H1 (cell line): ENCODE measurements around the gene NSF. TPM values are rescaled to one million over a fixed set of nuclear protein-coding genes. Genes with fewer than 3 reads are reported as not detected.

Experiments
- PHF8 ChIP-seq: fragments of 200-600 bp; sonication (generic); conservative IDR thresholded peaks from 2 replicates; pipeline ENCODE4 v1.7.1; 2012; ENCODE audit warnings: low read depth, mild to moderate bottlenecking, inconsistent platforms, low read length, moderate library complexity
- RAD21 ChIP-seq, 2 experiments: IDR thresholded peaks in 1 of 2; conservative IDR thresholded peaks in 1 of 2; 2 replicates each; pipeline ENCODE4 v1.6.1; 2011; ENCODE audit warnings: low read depth in 2 of 2, low read length in 2 of 2, improper control_type of control experiment in 1 of 2, inconsistent platforms in 1 of 2, mild to moderate bottlenecking in 1 of 2, moderate library complexity in 1 of 2
- polyA plus RNA-seq, 7 experiments: library from polyadenylated mRNA; depleted of rRNA in 3 of 7; stranded (reverse) in 5 of 7; unstranded in 2 of 7; fragments of >200 nt in 5 of 7; fragments of 200-250 nt in 2 of 7; gene quantifications; 1 replicate in 5 of 7; 2 replicates in 1 of 7; 4 replicates in 1 of 7; pipeline versions ENCODE4 v1.2.1 to v1.2.3, GENCODE V29; 2011 to 2013; ENCODE audit warnings: missing spikeins in 2 of 7, mixed read lengths in 2 of 7
- total RNA-seq: library from RNA; stranded (reverse); fragmentation: NEBNext Ultra II Directional; extraction: Animal tissue kit (Norgen Biotek cat#: 25700); gene quantifications from 2 replicates; pipeline ENCODE4 v1.2.1, GENCODE V29; 2021

Gene NSF
- total and polyA plus RNA-seq, 2 of the 8 experiments (the other 6 are each of a cell fraction or from before 2014, with no cell fraction given): 13.0 to 27.7 TPM

DNA sequence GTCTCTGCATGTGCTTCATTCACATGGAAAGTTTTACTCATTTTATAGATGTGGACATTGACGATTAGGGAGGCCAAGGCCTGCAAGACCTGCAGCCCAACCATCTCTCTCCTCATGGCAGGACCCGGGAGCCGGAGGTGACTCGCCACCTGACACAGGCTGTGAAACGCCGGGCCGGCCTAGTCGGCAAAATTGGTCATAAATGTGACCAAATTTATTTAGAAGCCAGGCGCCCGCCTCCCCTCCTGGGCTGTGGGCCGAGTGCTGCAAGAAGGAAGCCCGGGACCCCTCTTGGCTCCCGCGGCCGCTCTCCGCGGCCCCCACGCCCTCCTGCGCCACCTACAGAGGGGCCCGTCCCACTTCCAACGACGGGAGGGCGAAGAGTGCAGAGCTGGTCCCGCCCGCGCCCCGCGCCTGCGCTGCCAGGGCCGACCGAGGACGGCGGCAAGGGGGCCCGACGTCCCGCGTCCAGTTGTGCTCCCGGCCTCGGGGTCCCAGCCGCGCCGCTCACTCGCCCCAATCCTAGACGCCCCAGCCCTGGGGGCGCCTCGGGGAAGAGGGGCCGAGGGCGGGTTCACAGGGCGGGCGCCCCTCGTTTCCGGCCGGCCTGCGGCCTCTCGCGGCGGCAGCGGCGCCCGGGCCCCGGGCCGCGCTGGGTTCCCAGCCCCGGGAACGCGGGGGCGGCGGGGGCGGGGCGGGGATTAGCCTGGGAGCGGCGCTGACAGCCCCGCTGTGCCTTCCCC, 180.5 kb downstream of the NSF start (continued):
- TF ChIP-seq PHF8: peak; percentile 36; the same call in 1 of the 2 replicates
- TF ChIP-seq RAD21 (IDR thresholded peaks at IDR 0.05 in 1 of 2, conservative IDR thresholded peaks at IDR 0.05 in 1 of 2; ENCODE audit: low read depth in 2 of 2, low read length in 2 of 2): 0 out of 4 replicates have a peak, but pooled peaks of 1 of the 2 experiments have one; percentile 0
